ENCODE results near the gene PGAM5.
"Not testable (repeated sequence)": the region's sequence is repeated elsewhere in the genome, so short reads cannot be mapped to it uniquely, and the experiment has no call there.

Gene PGAM5

GRCh38 chr12:132723015-132723763, 12.5 kb downstream of the PGAM5 start:
- DNase-seq, result no peak

- no peak for DNase-seq
Observed at GRCh38 chr12:132723764-132724140, 13.1 kb downstream of the PGAM5 start.

GRCh38 chr12:132724506-132725241, 14.0 kb downstream of the PGAM5 start:
- no peak for DNase-seq

GRCh38 chr12:132726386-132726785, 15.7 kb downstream of the PGAM5 start:
- no peak for DNase-seq

GRCh38 chr12:132727091-132727794, 16.6 kb downstream of the PGAM5 start:
- no peak for DNase-seq

GRCh38 chr12:132728502-132728901, 17.9 kb downstream of the PGAM5 start:
- DNase-seq, result no peak

- no peak for DNase-seq
Observed at GRCh38 chr12:132729541-132730320, 19.1 kb downstream of the PGAM5 start.

- DNase-seq, result no peak
Observed at GRCh38 chr12:132730353-132730752, 19.7 kb downstream of the PGAM5 start.

GRCh38 chr12:132731574-132731973, 20.9 kb downstream of the PGAM5 start:
- no peak for DNase-seq

- DNase-seq, result no peak
Observed at GRCh38 chr12:132734206-132734605, 23.6 kb downstream of the PGAM5 start.

- no peak for DNase-seq
Observed at GRCh38 chr12:132735496-132735895, 24.9 kb downstream of the PGAM5 start.

GRCh38 chr12:132736378-132736777, 25.7 kb downstream of the PGAM5 start:
- no peak for DNase-seq

DNA sequence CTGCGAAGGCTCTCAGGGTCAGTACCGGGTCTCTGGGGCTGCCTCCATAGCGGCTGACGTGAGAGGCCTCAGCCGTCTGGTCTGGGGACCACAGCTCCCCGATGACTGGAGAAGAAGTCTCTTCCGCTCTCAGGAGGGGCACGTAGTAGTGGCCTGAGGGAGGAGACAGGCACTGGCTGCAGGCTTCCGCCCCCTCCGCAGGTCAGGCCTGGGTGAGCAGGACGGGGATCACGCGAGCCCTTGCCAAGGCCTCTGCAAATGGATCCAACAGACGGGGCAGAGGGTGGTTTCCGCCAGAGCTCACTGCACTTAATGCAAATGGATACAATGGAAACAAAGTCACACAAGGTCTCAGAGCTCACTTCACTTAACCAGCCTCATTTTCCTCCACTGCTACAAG, 26.3 kb downstream of the PGAM5 start:
- DNase-seq, result no peak

DNA sequence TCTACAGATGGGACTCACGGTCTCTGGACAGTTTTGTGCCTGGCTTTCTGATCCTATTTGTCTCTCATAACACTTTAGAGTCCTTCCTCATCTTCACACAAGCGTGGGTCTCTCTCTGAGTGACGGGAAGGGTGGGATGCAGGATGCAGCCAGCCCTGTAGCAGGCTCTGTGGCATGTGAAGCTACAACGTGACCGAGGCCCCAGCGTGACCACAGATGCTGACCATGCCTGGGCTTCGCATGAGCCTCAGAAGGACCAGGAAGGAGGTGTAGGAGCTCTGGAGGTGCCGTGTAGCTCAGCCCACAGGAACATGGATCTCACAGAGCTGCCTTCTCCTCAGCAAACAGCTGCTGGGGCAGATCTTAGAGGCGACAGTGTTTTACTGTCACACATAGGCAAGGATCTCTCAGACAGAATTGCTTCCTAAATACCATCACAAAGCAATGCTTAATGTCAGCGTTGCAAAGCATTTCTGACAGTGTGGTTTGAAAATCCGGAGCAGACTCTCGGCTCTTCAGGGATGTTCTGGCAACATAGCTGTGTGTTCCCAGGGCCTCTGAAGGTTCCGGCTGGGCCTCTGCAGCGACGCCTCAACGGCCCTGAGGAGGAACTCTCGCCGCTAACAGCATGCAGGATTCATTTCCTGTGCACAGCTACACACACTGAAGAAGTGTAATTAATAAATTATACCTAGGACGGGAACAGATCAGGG, 29.1 kb downstream of the PGAM5 start:
- no peak for DNase-seq

DNA sequence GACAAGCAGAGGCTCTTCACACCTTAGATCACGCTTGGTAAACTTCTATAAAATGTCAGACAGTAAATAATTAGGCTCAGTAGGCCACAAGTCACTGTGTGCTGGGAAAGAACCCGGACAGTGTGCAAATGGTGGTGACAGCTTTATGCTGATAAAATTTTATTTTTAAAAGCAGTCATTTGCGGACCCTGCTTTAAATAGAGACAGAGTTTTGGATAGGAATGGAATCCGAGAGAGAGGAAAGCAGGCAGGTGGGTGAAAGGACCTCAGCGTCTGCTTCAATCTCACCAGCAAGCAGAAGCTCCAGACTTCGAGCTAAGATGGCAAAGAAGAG, 29.6 kb downstream of the PGAM5 start:
- no peak for DNase-seq

- DNase-seq, result no peak
Observed at GRCh38 chr12:132740652-132741051, 30.0 kb downstream of the PGAM5 start.

DNA sequence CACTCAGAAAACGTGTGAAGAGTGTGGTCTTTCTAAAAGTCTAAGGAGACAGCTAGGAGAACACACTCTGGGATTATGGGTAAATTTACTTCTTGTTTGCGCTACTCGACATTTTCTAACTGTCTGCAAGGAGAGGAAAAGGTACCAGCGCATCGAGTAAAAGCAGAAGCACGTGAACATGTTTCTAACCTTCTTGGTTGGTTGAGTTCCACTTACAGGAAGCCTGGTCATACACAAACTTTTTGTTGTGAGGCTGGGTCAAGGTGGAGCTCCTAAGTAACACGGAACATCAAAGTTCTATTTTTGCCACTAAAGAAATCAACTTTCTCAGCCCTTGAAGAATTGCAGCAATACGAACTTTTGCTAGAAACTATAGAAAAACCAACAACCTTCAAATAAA, 31.0 kb downstream of the PGAM5 start:
- no peak for DNase-seq

DNA sequence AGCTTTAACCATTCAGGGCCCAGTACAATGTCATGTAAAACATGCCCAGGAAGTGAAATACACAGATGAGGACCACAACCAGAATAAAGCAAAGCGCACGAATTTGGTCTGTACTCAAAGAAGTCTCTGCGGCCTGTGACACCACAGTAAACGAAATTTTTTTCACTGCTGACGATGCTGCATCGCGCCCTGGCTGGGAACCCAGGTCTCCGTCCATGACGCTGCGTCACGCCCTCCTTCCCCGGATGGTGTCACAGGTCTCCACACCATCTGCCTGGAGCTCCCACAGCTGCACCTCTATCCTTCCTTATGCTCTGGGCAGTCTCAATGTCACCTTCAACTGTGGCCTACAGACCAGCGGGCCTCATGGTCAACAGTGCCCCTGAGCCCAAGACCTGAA, 33.2 kb downstream of the PGAM5 start:
- no peak for DNase-seq

GRCh38 chr12:132746613-132747012, 36.0 kb downstream of the PGAM5 start:
- no peak for DNase-seq

DNA sequence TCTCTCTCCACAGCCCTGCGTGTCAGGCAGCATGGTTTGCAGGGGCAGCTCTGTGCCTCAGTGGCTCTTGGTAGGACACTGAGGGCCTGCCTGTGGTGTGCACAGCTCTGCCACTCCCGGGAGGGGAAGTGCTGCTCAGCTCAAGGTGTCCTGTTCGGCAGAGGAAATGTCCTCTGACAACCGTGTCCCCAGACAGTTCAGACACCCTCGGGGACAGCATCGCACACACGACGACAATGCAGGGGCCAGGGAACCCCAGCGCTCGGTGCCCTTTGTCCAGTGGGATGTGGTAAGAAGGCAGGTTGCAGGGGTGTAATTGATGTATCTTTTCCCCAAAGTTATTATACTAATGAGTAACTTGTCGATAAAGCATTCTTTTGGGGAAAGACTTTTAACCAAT, 36.8 kb downstream of the PGAM5 start:
- DNase-seq, result no peak

DNA sequence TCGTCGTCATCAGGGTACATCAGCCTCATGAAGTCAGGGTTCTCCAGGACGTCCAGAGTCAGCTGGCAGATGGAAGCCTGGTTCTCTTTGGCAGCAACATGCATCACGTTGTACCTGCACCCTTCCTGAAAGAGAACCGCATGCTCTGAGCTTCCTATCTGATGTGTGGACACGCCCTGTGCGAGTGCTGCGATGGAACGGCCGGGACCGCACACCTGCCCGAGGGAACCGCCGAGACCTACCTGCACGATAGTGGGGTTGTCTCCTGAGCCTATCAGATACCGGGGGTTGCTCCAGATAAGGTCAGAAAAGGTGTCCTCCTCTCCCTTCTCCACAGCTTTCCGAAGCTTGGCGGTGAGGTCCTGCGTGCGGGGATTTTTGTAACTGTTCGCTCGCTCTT, 37.3 kb downstream of the PGAM5 start:
- no peak for DNase-seq

DNA sequence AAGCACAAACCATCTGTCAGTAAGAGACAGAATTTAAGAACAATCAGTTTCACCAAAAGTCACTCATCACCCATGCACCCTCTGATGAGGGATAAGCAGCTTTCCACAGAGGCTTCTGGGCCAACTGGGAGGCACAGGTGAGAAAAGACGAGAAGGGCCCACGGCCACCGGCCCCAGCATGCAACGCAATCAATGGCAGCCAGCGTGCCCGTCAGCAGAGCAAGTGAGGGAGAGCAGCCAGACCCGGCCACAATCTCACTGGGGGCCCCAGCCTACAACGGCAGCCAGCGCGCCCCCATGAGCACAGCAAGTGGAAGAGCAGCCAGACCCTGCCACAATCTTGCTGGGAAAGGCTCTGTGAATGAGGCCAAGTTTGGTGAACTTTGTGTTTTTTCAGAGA, 37.7 kb downstream of the PGAM5 start:
- DNase-seq, result no peak

- not testable (repeated sequence) for DNase-seq
Observed at GRCh38 chr12:132753670-132754069, 43.0 kb downstream of the PGAM5 start.

All from CD4-positive, alpha-beta T cell treated with Interleukin-1 beta for 1 hour (primary cell).